GM18907 (cell line): ENCODE data around the gene TYW1B.
"Not testable (repeated sequence)": the region's sequence is repeated elsewhere in the genome, so short reads cannot be mapped to it uniquely, and the experiment has no call there.

ENCODE experiments used
- ATAC-seq: cut with Tn5 transposase; IDR thresholded peaks from one replicate; pipeline ENCODE4 v1.9.1; 2021; ENCODE audit warnings: mild to moderate bottlenecking, moderate library complexity; ENCODE audit not compliant: unreplicated experiment

TYW1B gene

GRCh38 chr7:72705693-72706092, 122.3 kb downstream of the TYW1B start:
- not testable (repeated sequence) for ATAC-seq

- no peak for ATAC-seq
Measured at GRCh38 chr7:72704894-72705293, 123.1 kb downstream of the TYW1B start.

- not testable (repeated sequence) for ATAC-seq
Measured at GRCh38 chr7:72700548-72700947, 127.5 kb downstream of the TYW1B start.

- ATAC-seq, result not testable (repeated sequence)
Measured at GRCh38 chr7:72697066-72697465, 130.9 kb downstream of the TYW1B start.

GRCh38 chr7:72696643-72697042, 131.4 kb downstream of the TYW1B start:
- ATAC-seq, result not testable (repeated sequence)

GRCh38 chr7:72695482-72695881, 132.5 kb downstream of the TYW1B start:
- ATAC-seq, result not testable (repeated sequence)

GRCh38 chr7:72691442-72691841, 136.6 kb downstream of the TYW1B start:
- not testable (repeated sequence) for ATAC-seq

GRCh38 chr7:72690177-72690576, 137.8 kb downstream of the TYW1B start:
- ATAC-seq, result not testable (repeated sequence)

- not testable (repeated sequence) for ATAC-seq
Measured at GRCh38 chr7:72689344-72689743, 138.7 kb downstream of the TYW1B start.

GRCh38 chr7:72681211-72681610, 146.8 kb downstream of the TYW1B start:
- ATAC-seq, result not testable (repeated sequence)

GRCh38 chr7:72676880-72677279, 151.1 kb downstream of the TYW1B start:
- ATAC-seq, result not testable (repeated sequence)

- not testable (repeated sequence) for ATAC-seq
Measured at GRCh38 chr7:72676086-72676690, 151.8 kb downstream of the TYW1B start.

GRCh38 chr7:72675686-72676085, 152.3 kb downstream of the TYW1B start:
- not testable (repeated sequence) for ATAC-seq

GRCh38 chr7:72674394-72674793, 153.6 kb downstream of the TYW1B start:
- no peak for ATAC-seq

GRCh38 chr7:72670850-72671249, 157.2 kb downstream of the TYW1B start:
- ATAC-seq, result not testable (repeated sequence)

- not testable (repeated sequence) for ATAC-seq
Measured at GRCh38 chr7:72668435-72668834, 159.6 kb downstream of the TYW1B start.

GRCh38 chr7:72667049-72667448, 161.0 kb downstream of the TYW1B start:
- ATAC-seq, result not testable (repeated sequence)

GRCh38 chr7:72648574-72648973, 179.4 kb downstream of the TYW1B start:
- ATAC-seq, result peak; percentile 52

GRCh38 chr7:72643708-72644107, 184.3 kb downstream of the TYW1B start:
- not testable (repeated sequence) for ATAC-seq

- ATAC-seq, result not testable (repeated sequence)
Measured at GRCh38 chr7:72641485-72642248, 186.3 kb downstream of the TYW1B start.

- peak; percentile 79 for ATAC-seq
Measured at GRCh38 chr7:72640740-72641139, 187.3 kb downstream of the TYW1B start.

- not testable (repeated sequence) for ATAC-seq
Measured at GRCh38 chr7:72635273-72635908, 192.6 kb downstream of the TYW1B start.
